Measurements from ENCODE around the gene HMX3. TPM values are rescaled to one million over a fixed set of nuclear protein-coding genes. Genes with fewer than 3 reads are reported as not detected.

Gene HMX3
- total RNA-seq, 4 donors from 2014 or later, result not detected

- Histone ChIP-seq H3K27me3 (peaks cover 8 to 98% of the 10 kb centered on the region in 2 donors), H3K4me1 (peaks cover 0 to 61% (median 33%) of the 10 kb centered on the region in 4 donors), H3K9me3 (no peaks in the 10 kb centered on the region), H3K27ac (no peak overlapping the region), H3K36me3 (no peaks in the 10 kb centered on the region), H3K4me3 (no peak overlapping the region)
- DNase-seq (ENCODE audit: low spot score in 2 of 2), result no peak
- WGBS, 2 donors, result 4% methylated on average over 27 to 40 of the region's 42 CpGs
- no peak for TF ChIP-seq POLR2A (IDR thresholded peaks at IDR 0.05)
Observed at GRCh38 chr10:123134343-123134914, 1.3 kb upstream of the HMX3 start.

DNA sequence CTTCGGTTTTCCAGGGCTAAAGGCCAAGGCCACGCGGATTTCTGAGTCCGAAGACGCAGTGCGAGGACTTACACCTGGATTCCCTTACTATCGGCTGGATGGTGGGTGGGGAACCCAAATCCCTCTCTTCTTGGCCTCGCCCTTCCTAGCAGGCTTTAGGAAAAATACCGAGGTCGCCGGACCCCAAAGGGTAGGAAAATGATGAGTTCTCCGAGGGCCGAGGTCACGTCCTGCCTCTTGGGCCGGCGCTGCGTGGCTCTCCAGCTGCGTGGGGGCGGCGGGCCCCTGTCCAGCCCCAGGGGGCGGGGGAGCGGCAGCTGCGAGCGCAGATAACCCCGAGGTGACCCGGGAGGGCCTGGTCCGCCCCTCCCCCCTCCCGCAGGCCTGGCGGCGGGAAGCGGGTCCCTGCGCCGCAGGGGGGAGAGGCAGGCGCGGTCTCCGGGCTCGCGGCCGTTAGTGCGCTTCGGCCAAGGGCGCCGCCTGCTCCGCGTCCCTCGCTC lies 805 bp upstream of the HMX3 start:
- 0 to 3% methylated on average over 1 to 36 of the region's 46 CpGs for WGBS, 2 donors
- Histone ChIP-seq H3K27ac (no peak overlapping the region), H3K27me3 (peaks cover 8 to 98% of the 10 kb centered on the region in 2 donors), H3K36me3 (no peaks in the 10 kb centered on the region), H3K9me3 (no peaks in the 10 kb centered on the region), H3K4me1 (peaks cover 0 to 66% (median 36%) of the 10 kb centered on the region in 4 donors), H3K4me3 (peak overlapping the region in 2 of 4 donors; percentile 27 to 49)
- no peak for TF ChIP-seq CTCF (IDR thresholded peaks at IDR 0.05)
- no peak for TF ChIP-seq POLR2A (IDR thresholded peaks at IDR 0.05)
- no peak for DNase-seq (ENCODE audit: low spot score in 2 of 2)

GRCh38 chr10:123136221-123136805 lies 543 bp downstream of the HMX3 start:
- Histone ChIP-seq H3K9me3 (no peaks in the 10 kb centered on the region), H3K4me1 (peaks cover 0 to 74% (median 41%) of the 10 kb centered on the region in 4 donors), H3K4me3 (peak overlapping the region in 2 of 4 donors; percentile 15 to 49), H3K27ac (no peak overlapping the region), H3K36me3 (no peaks in the 10 kb centered on the region), H3K27me3 (peaks cover 10 to 98% of the 10 kb centered on the region in 2 donors)
- no peak for DNase-seq (ENCODE audit: low spot score in 2 of 2)
- TF ChIP-seq CTCF (IDR thresholded peaks at IDR 0.05) (no peak), EP300 (IDR thresholded peaks at IDR 0.05) (no peak), POLR2A (IDR thresholded peaks at IDR 0.05) (no peak)
- 2% methylated on average over 38 to 53 of the region's 59 CpGs for WGBS, 2 donors

DNA sequence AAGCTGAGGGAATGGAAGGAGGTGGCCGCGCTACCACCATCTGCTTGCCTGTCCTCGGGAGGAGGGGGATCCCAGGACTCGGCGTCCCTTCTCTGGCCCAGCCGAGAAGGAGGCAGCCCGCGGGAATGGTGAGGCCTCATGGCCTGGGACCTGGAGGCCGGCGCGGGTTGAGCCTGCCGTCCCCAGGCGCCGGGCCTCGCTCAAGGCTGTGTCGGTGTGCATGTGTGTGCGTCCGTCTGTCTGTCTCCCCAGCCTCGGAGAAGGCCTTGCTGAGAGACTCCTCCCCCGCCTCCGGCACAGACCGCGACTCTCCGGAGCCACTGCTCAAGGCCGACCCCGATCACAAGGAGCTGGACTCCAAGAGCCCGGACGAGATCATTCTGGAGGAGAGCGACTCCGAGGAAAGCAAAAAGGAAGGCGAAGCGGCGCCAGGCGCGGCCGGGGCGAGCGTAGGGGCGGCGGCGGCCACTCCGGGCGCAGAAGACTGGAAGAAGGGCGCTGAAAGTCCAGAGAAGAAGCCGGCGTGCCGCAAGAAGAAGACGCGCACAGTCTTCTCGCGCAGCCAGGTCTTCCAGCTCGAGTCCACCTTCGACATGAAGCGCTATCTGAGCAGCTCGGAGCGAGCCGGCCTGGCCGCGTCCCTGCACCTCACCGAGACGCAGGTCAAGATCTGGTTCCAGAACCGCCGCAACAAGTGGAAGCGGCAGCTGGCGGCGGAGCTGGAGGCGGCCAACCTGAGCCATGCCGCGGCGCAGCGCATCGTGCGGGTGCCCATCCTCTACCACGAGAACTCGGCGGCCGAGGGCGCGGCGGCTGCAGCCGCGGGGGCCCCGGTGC lies 1.3 kb downstream of the HMX3 start:
- TF ChIP-seq EP300 (IDR thresholded peaks at IDR 0.05) (no peak), POLR2A (IDR thresholded peaks at IDR 0.05) (no peak), CTCF (IDR thresholded peaks at IDR 0.05) (no peak)
- WGBS, 2 donors, result 2 to 3% methylated on average over 33 to 76 of the region's 83 CpGs
- DNase-seq (ENCODE audit: low spot score in 2 of 2), result no peak
- Histone ChIP-seq H3K4me1 (peaks cover 0 to 74% (median 41%) of the 10 kb centered on the region in 4 donors), H3K27me3 (peaks cover 10 to 98% of the 10 kb centered on the region in 2 donors), H3K36me3 (no peaks in the 10 kb centered on the region), H3K27ac (no peak overlapping the region), H3K4me3 (peak overlapping the region in 2 of 4 donors; percentile 21 to 32), H3K9me3 (no peaks in the 10 kb centered on the region)

DNA sequence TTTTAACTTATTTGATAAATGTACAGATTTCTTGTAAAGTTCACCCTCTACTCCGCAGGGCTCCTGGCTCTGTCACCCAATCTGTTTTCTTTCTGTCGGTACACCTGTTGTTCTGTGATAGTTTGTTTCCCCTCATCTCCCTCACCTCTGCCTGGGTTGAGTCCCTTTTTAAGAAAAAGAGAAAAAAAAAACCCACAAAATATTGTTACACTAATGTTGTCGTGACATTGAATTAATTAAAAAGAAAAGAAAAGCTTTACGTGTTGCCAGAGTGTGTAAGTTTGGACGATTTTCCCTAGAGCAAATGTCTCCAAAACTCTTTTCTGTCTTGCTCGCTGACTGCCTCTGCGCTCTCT lies 3.4 kb downstream of the HMX3 start:
- peaks cover 10 to 99% of the 10 kb centered on the region in 2 donors for H3K27me3 ChIP-seq
- H3K36me3 ChIP-seq, result no peaks in the 10 kb centered on the region
- no peak for DNase-seq (ENCODE audit: low spot score in 2 of 2)
- no peaks in the 10 kb centered on the region for H3K9me3 ChIP-seq
- no peak overlapping the region for H3K27ac ChIP-seq
- H3K4me1 ChIP-seq, result peaks cover 0 to 76% (median 39%) of the 10 kb centered on the region in 4 donors
- TF ChIP-seq CTCF (IDR thresholded peaks at IDR 0.05), result no peak
- no peak for TF ChIP-seq EP300 (IDR thresholded peaks at IDR 0.05)
- TF ChIP-seq POLR2A (IDR thresholded peaks at IDR 0.05), result no peak
- 13 to 16% methylated on average over 7 of the region's 7 CpGs for WGBS, 2 donors
- H3K4me3 ChIP-seq, result no peak overlapping the region

Data from tibial nerve (tissue), 4 donors.